Spinal cord (tissue), 10 donors: Measurements from ENCODE around the gene PDE1C. TPM values are rescaled to one million over a fixed set of nuclear protein-coding genes. Genes with fewer than 3 reads are reported as not detected.
A peak's percentile ranks its signal among the peaks of the same experiment; 100 is the strongest.

Experiments
- DNase-seq, 6 donors: peaks; one replicate each; pipeline versions ENCODE4 v3.0.0 to v3.0.0-alpha.2; 2013 to 2015; ENCODE audit warnings: low spot score in 6 of 6, low read depth in 4 of 6
- H3K27ac ChIP-seq: one replicate; pipeline ENCODE4 v1.5.1; 2013; ENCODE audit warnings: low read depth, low read length, control low read depth
- H3K27me3 ChIP-seq: one replicate; pipeline ENCODE4 v1.6.1; 2013; ENCODE audit warnings: low read length; ENCODE audit not compliant: control insufficient read depth, insufficient read depth
- H3K36me3 ChIP-seq: one replicate; pipeline ENCODE4 v1.6.1; 2013; ENCODE audit warnings: low read length; ENCODE audit not compliant: control insufficient read depth, insufficient read depth
- H3K4me1 ChIP-seq: one replicate; pipeline ENCODE4 v1.6.1; 2013; ENCODE audit warnings: low read length; ENCODE audit not compliant: control insufficient read depth, insufficient read depth
- H3K4me3 ChIP-seq: one replicate; pipeline ENCODE4 v1.5.1; 2013; ENCODE audit warnings: low read depth, low read length, control low read depth
- H3K9me3 ChIP-seq: one replicate; pipeline ENCODE4 v1.6.1; 2013; ENCODE audit warnings: low read length; ENCODE audit not compliant: control insufficient read depth, insufficient read depth
- WGBS: methylation state at CpG from one replicate; pipeline ENCODE4 v1.1.5; 2013; ENCODE audit warnings: missing lambda C conversion rate; ENCODE audit not compliant: insufficient coverage; 5-methylcytosine and 5-hydroxymethylcytosine counted together
- polyA plus RNA-seq, 2 donors: library from polyadenylated mRNA; unstranded; fragments of 120-200 nt; gene quantifications; one replicate each; pipeline ENCODE4 v1.2.1, GENCODE V29; 2013; ENCODE audit not compliant: insufficient read length in 2 of 2
- total RNA-seq, 2 donors: library from RNA; depleted of rRNA in 1 of 2; stranded (reverse); fragments of 120-200 nt in 1 of 2; fragments of >200 nt in 1 of 2; gene quantifications; one replicate each; pipeline versions ENCODE4 v1.2.3 to v1.2.4, GENCODE V29; 2013 to 2014
- donor health status: healthy.

Gene PDE1C
- total and polyA plus RNA-seq, 4 donors = 10.6 to 24.0 (median 13.8) TPM

DNA sequence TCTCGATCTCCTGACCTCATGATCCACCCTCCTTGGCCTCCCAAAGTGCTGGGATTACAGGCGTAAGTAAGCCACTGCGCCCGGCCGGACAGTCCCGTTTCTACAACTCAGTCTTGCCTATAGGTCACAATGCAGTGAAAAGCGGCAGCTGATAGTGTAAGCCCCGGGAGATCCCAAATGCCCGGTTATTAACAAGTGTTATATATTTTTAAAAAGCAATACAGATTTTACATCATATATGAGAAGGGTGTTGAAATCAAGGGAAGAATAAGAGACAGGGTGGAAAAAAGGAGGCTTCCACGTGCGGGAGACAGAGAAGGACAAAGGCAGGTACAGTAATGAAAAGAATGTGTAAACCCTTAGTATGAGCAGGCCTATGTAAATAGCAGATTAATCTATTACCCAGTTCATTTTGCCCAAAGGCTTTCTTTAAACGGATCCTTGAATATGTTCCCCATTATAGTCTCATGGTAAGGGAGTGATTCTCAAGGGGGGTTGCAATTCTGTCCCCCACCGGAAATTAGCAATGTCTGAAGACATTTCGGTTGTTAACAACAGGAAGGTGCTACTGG, 170.8 kb downstream of the PDE1C start:
- Histone ChIP-seq H3K36me3 (no peaks in the 10 kb centered on the region), H3K27me3 (no peaks in the 10 kb centered on the region), H3K27ac (no peak overlapping the region), H3K4me1 (no peaks in the 10 kb centered on the region), H3K4me3 (no peak overlapping the region), H3K9me3 (no peaks in the 10 kb centered on the region)
- no CpG with 5 or more reads among the region's 14 CpGs for WGBS
- no peak for DNase-seq

DNA sequence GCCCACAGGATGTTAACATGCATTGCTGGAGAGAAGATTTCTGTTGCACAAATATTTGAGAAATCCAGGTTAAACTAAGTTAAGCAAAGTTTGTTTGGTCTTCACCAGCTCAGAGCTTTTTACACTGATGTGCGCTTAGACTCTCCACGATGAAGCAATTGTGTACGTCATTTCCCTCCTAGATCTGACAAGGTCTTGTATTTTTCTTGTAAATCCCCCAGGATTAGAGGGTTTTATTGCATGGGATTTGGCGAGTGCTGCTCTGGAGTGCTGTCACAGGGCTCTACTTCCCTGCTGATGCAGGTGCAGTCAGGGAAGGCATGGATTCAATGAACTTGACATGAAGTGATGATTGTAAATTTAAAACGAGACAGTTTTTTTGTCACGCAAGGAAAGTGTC, 173.3 kb downstream of the PDE1C start:
- H3K4me3 ChIP-seq = no peak overlapping the region
- no peaks in the 10 kb centered on the region for H3K9me3 ChIP-seq
- no peak for DNase-seq
- H3K27me3 ChIP-seq = no peaks in the 10 kb centered on the region
- H3K27ac ChIP-seq = no peak overlapping the region
- H3K4me1 ChIP-seq = no peaks in the 10 kb centered on the region
- H3K36me3 ChIP-seq = no peaks in the 10 kb centered on the region
- 77% methylated on average over 3 of the region's 6 CpGs for WGBS

DNA sequence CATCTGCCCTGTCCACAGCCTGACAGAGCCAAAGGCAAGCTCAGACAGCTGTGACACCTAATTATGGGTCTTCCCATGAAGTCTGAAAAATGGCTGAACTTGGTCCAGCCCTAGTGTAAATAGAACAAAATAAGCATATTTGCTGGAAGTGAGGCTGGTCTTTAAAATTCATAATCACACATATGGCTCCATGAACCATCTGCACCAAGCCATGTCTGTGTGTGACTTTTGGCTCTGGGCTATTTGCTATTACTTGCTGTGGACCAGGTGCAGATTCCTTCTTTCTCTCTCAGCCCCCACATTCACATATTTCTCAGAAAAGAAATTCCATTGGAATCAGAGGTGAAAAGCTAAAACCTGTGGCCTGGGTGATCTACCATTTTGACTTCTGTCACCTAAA, 175.9 kb downstream of the PDE1C start:
- H3K27ac ChIP-seq = no peak overlapping the region

GRCh38 chr7:31893365-31893764, 176.8 kb downstream of the PDE1C start:
- Histone ChIP-seq H3K27ac (no peak overlapping the region), H3K4me3 (no peak overlapping the region)
- no CpG with 5 or more reads among the region's 3 CpGs for WGBS

More for the DNA sequence above, 175.9 kb downstream of the PDE1C start:
- no peak overlapping the region for H3K4me3 ChIP-seq
- H3K27me3 ChIP-seq = no peaks in the 10 kb centered on the region
- H3K4me1 ChIP-seq = no peaks in the 10 kb centered on the region
- H3K9me3 ChIP-seq = no peaks in the 10 kb centered on the region
- H3K36me3 ChIP-seq = no peaks in the 10 kb centered on the region
- peak in 1 of 6 donors; percentile 25 for DNase-seq

GRCh38 chr7:31892099-31892829, 177.9 kb downstream of the PDE1C start:
- Histone ChIP-seq H3K9me3 (no peaks in the 10 kb centered on the region), H3K4me3 (no peak overlapping the region), H3K4me1 (no peaks in the 10 kb centered on the region), H3K36me3 (no peaks in the 10 kb centered on the region), H3K27me3 (no peaks in the 10 kb centered on the region), H3K27ac (no peak overlapping the region)
- DNase-seq = no peak
- 100% methylated on average over 1 of the region's 3 CpGs for WGBS

More at GRCh38 chr7:31893365-31893764, 176.8 kb downstream of the PDE1C start:
- Histone ChIP-seq H3K9me3 (no peaks in the 10 kb centered on the region), H3K27me3 (no peaks in the 10 kb centered on the region), H3K36me3 (no peaks in the 10 kb centered on the region), H3K4me1 (no peaks in the 10 kb centered on the region)
- DNase-seq = no peak

DNA sequence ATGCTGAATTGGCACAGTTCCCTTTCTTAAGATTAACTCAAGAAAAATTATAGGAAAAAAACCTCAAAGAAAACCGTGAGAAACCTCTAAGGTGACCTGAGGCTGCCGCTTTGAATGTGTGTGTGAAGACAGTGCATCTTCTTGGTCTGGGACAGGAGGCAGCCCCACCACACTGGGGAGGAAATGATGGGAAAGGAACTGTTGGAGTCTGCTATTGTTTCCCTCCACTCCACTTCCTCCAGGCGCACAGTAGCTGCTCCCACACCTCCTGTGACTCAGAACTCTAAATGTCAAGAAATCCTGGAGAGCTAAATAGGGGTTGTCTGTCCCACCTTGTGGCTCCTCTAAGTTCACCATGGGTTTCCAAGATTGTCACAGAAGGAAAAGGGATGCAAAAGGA, 179.4 kb downstream of the PDE1C start:
- Histone ChIP-seq H3K27ac (no peak overlapping the region), H3K4me3 (no peak overlapping the region), H3K9me3 (no peaks in the 10 kb centered on the region), H3K27me3 (no peaks in the 10 kb centered on the region), H3K36me3 (no peaks in the 10 kb centered on the region), H3K4me1 (no peaks in the 10 kb centered on the region)
- no CpG with 5 or more reads among the region's 3 CpGs for WGBS
- no peak for DNase-seq

- Histone ChIP-seq H3K4me3 (no peak overlapping the region), H3K4me1 (no peaks in the 10 kb centered on the region), H3K27ac (no peak overlapping the region), H3K36me3 (no peaks in the 10 kb centered on the region), H3K27me3 (no peaks in the 10 kb centered on the region), H3K9me3 (no peaks in the 10 kb centered on the region)
- WGBS = 81% methylated on average over 3 of the region's 3 CpGs
- no peak for DNase-seq
Measured at GRCh38 chr7:31890198-31890597, 180.0 kb downstream of the PDE1C start.

- no peak overlapping the region for H3K4me3 ChIP-seq
- no peak for DNase-seq
- no peaks in the 10 kb centered on the region for H3K27me3 ChIP-seq
- no peaks in the 10 kb centered on the region for H3K9me3 ChIP-seq
- no peaks in the 10 kb centered on the region for H3K4me1 ChIP-seq
- H3K36me3 ChIP-seq = no peaks in the 10 kb centered on the region
- no CpG with 5 or more reads among the region's 2 CpGs for WGBS
- no peak overlapping the region for H3K27ac ChIP-seq
Measured at GRCh38 chr7:31887006-31887405, 183.2 kb downstream of the PDE1C start.

DNA sequence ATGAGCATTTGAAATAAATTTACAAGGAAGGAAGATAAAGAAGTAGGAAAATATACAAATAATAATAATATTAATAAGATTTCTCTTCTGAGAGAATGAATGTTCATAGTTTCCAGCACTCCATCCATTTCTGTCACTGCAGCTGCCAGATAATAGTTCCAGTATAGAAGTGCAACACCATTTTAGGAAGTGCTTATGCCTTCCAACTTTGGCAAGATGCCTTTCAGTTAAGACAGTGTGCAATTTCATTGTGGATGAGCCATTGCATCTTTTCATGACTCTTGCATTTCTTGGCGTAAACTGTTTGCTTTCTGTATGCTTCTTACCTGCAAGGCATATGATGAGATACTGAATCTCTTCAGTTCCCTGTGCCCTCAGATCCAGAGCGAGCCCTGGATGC, 185.0 kb downstream of the PDE1C start:
- Histone ChIP-seq H3K9me3 (peaks cover 2% of the 10 kb centered on the region), H3K4me3 (no peak overlapping the region), H3K27ac (no peak overlapping the region), H3K36me3 (no peaks in the 10 kb centered on the region), H3K27me3 (no peaks in the 10 kb centered on the region), H3K4me1 (no peaks in the 10 kb centered on the region)
- no peak for DNase-seq
- no CpG with 5 or more reads among the region's 2 CpGs for WGBS

- 31% methylated on average over 1 of the region's 3 CpGs for WGBS
- Histone ChIP-seq H3K4me3 (no peak overlapping the region), H3K9me3 (peaks cover 2% of the 10 kb centered on the region), H3K27me3 (no peaks in the 10 kb centered on the region), H3K27ac (no peak overlapping the region), H3K4me1 (no peaks in the 10 kb centered on the region), H3K36me3 (no peaks in the 10 kb centered on the region)
- peak in 4 of 6 donors; percentile 9 to 83 (median 44) for DNase-seq
Measured at GRCh38 chr7:31883761-31884164, 186.4 kb downstream of the PDE1C start.
